Esophagus squamous epithelium (tissue), 4 donors: ENCODE data around the gene ARHGAP8.

ENCODE experiments used
- POLR2A ChIP-seq, 4 donors: fragments of 450-650 bp; IDR thresholded peaks; one replicate each; pipeline ENCODE4 v1.6.1; 2017; ENCODE audit warnings: antibody characterized with exemption in 4 of 4, mild to moderate bottlenecking in 4 of 4, moderate library complexity in 3 of 4
- TF ChIP-seq, protein P1 (sequence below), 6 experiments: fragments of 450-650 bp in 4 of 6; fragments of 200-600 bp in 2 of 6; sonication (generic) in 2 of 6; IDR thresholded peaks; one replicate each; pipeline ENCODE4 v1.5.1; 2016 to 2019; ENCODE audit warnings: antibody characterized with exemption in 6 of 6, mild to moderate bottlenecking in 4 of 6, moderate library complexity in 4 of 6

DNA sequence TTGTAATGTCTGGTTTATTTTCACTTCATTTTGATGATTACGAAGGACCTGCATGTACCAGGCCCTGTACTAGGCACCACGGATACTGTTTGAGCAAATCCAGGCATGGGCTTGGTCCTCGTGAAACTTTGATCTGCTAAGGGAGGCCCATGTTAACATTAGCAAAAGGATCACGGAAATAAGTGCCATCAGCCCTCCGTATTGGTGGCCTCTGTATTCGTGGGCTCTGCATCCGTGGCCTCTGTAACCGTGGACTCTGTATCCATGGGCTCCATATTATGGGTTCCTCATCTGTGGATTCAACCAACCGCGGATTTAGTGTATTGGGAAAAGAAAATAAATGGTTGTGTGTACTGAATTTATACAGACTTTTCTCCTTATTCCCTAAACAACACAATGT is 8.7 kb downstream of the ARHGAP8 start:
- TF ChIP-seq, protein P1, sequence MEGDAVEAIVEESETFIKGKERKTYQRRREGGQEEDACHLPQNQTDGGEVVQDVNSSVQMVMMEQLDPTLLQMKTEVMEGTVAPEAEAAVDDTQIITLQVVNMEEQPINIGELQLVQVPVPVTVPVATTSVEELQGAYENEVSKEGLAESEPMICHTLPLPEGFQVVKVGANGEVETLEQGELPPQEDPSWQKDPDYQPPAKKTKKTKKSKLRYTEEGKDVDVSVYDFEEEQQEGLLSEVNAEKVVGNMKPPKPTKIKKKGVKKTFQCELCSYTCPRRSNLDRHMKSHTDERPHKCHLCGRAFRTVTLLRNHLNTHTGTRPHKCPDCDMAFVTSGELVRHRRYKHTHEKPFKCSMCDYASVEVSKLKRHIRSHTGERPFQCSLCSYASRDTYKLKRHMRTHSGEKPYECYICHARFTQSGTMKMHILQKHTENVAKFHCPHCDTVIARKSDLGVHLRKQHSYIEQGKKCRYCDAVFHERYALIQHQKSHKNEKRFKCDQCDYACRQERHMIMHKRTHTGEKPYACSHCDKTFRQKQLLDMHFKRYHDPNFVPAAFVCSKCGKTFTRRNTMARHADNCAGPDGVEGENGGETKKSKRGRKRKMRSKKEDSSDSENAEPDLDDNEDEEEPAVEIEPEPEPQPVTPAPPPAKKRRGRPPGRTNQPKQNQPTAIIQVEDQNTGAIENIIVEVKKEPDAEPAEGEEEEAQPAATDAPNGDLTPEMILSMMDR (IDR thresholded peaks at IDR 0.05) = no peak
- no peak for TF ChIP-seq POLR2A (IDR thresholded peaks at IDR 0.05)
